CD4-positive, alpha-beta T cell treated with Interleukin-17A for 1 hour (primary cell): ENCODE measurements around the gene PLEKHG5.
"Not testable (repeated sequence)": the region's sequence is repeated elsewhere in the genome, so short reads cannot be mapped to it uniquely, and the experiment has no call there.

Source experiments
- DNase-seq: peaks from one replicate; pipeline ENCODE4 v3.0.0-alpha.2; 2020

The PLEKHG5 gene

GRCh38 chr1:6495540-6496364 lies 4.3 kb upstream of the PLEKHG5 start:
- no peak for DNase-seq

GRCh38 chr1:6495041-6495441 lies 3.6 kb upstream of the PLEKHG5 start:
- no peak for DNase-seq

- DNase-seq, result no peak
These were observed 3.2 kb upstream of the PLEKHG5 start for GRCh38 chr1:6494627-6495026.

GRCh38 chr1:6493834-6494223 lies 2.4 kb upstream of the PLEKHG5 start:
- not testable (repeated sequence) for DNase-seq

- no peak for DNase-seq
These were observed 499 bp upstream of the PLEKHG5 start for GRCh38 chr1:6491966-6492365.

- DNase-seq, result no peak
These were observed 402 bp downstream of the PLEKHG5 start for GRCh38 chr1:6491081-6491449.

- peak; percentile 57 for DNase-seq
These were observed 1.0 kb downstream of the PLEKHG5 start for GRCh38 chr1:6490181-6491080.

GRCh38 chr1:6489799-6490180 lies 1.7 kb downstream of the PLEKHG5 start:
- peak; percentile 80 for DNase-seq

- no peak for DNase-seq
These were observed 2.1 kb downstream of the PLEKHG5 start for GRCh38 chr1:6489383-6489765.

- DNase-seq, result no peak
These were observed 2.7 kb downstream of the PLEKHG5 start for GRCh38 chr1:6488602-6489382.

GRCh38 chr1:6487804-6488484 lies 3.5 kb downstream of the PLEKHG5 start:
- DNase-seq, result no peak

- DNase-seq, result peak; percentile 85
These were observed 4.9 kb downstream of the PLEKHG5 start for GRCh38 chr1:6486433-6487011.

GRCh38 chr1:6485168-6486101 lies 6.0 kb downstream of the PLEKHG5 start:
- DNase-seq, result no peak

- no peak for DNase-seq
These were observed 6.7 kb downstream of the PLEKHG5 start for GRCh38 chr1:6484826-6485167.

- DNase-seq, result no peak
These were observed 7.7 kb downstream of the PLEKHG5 start for GRCh38 chr1:6483761-6484117.

- DNase-seq, result no peak
These were observed 8.3 kb downstream of the PLEKHG5 start for GRCh38 chr1:6483017-6483760.

GRCh38 chr1:6481820-6482219 lies 9.6 kb downstream of the PLEKHG5 start:
- DNase-seq, result no peak

- no peak for DNase-seq
These were observed 14.2 kb downstream of the PLEKHG5 start for GRCh38 chr1:6477039-6477820.

GRCh38 chr1:6476483-6476882 lies 15.0 kb downstream of the PLEKHG5 start:
- no peak for DNase-seq
